ENCODE measurements around the gene CYB5R2.

The CYB5R2 gene

DNA sequence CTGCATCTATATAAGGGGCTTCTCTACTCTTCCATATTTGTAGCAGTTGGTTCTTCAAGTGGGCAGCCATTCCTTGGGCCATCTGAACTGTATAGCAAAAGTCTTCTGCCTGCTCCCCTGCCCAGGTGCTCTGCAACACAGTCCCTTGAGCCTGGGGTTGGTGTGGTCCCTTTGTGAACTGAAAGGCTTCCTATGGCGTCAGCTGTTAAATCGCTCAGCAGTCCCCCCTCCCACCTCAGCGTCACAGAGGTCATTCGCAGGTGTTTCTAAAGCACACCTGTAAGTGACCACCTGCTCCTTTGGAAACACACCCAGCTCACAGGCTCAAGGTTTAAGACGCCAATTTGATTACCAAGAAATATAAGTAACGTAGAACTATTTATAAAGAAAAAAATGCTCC lies 37.0 kb downstream of the CYB5R2 start:
- no peak for DNase-seq

DNA sequence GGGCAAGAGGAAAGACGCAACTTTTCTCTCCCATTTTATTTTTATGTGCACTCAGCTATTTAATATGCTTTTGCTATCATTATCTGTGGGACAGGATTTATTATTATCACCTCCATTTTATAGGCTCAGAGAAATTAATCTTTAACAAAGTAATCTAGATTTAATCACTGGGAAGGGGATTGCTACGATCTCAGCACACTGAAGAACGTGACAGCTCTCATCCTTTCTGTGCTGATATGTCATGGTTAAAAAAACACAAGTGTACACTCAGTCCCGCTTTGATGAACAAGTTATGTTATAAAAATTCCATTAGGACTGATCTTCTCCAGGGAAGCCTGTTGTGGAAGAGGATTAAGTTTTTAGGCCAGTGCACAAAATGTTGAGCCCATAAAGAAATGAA lies 37.6 kb downstream of the CYB5R2 start:
- no peak for DNase-seq

DNA sequence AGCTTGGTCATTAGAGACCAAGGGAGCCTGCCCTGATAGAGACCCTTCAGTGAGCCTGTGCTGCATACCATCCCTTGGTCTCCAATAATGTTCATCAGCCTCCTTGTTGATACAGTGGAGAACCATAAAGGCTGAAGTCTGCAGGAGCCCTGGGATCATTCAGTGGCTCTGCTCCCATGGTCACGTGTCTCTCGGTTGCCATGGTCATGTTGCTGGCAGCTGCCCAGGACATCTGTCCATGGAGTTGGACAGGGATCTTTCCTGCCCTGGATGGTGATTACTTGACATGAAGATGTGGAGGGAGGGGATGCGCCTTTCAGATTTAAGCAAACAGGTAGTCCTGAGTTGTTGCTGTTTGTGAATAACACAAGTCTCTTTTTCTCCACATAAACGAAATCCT lies 38.2 kb downstream of the CYB5R2 start:
- no peak for DNase-seq

GRCh38 chr11:7632211-7632610 lies 41.1 kb downstream of the CYB5R2 start:
- no peak for DNase-seq

DNA sequence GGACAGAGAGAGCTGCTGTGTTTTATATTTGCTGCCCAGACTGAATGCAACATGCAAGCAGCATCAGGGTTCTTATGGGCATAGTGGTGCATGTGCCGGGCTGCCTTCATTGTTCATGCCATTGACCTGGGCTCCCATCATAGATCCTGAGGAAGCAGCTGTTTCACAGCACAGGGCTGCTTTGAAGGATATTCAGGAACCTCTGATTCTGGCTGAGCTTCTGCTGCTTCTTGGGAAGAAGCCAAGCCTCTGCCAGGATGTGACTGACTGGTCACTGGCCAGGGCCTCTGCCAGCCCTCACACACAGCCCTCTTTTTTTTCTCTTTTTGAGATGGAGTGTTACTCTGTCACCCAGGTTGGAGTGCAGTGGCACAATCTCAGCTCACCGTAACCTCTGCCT lies 43.3 kb downstream of the CYB5R2 start:
- DNase-seq = no peak

- no peak for DNase-seq
Observed at GRCh38 chr11:7628660-7629059, 44.6 kb downstream of the CYB5R2 start.

DNA sequence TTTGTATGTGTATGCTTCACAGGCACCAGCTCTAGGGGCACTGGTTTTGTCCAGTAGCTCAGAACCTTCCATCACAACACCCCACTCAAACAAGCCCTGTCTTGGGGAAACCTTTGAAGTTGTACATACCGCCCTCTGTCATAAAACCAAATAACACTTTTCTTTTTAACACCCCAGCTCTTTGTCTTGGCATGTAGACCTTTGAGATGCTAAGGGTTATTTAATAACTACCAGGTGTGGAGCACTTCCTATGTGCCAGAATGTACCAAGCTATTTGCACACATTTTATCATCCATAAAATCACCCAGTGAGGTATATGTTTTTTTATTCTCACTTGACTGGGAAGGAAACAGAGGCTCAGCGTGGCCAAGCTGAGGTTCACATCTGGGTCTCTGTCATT lies 50.6 kb downstream of the CYB5R2 start:
- DNase-seq = no peak

- no peak for DNase-seq
Observed at GRCh38 chr11:7621554-7621953, 51.7 kb downstream of the CYB5R2 start.

- DNase-seq = no peak
Observed at GRCh38 chr11:7621090-7621489, 52.2 kb downstream of the CYB5R2 start.

GRCh38 chr11:7619322-7619721 lies 54.0 kb downstream of the CYB5R2 start:
- no peak for DNase-seq

GRCh38 chr11:7617032-7617431 lies 56.3 kb downstream of the CYB5R2 start:
- no peak for DNase-seq

Measured in hematopoietic multipotent progenitor cell treated with erythropoietin and hydrocortisone succinate and interleukin-3 and kit ligand, for 6 days (in vitro differentiated cells).